HG02571 (cell line): ENCODE measurements around the gene TCF25.
"Not testable (repeated sequence)": the region's sequence is repeated elsewhere in the genome, so short reads cannot be mapped to it uniquely, and the experiment has no call there.

Experiments
- ATAC-seq: cut with Tn5 transposase; IDR thresholded peaks from one replicate; pipeline ENCODE4 v1.9.1; 2021; ENCODE audit warnings: mild to moderate bottlenecking, moderate library complexity; ENCODE audit not compliant: unreplicated experiment

The TCF25 gene

GRCh38 chr16:89902980-89903379 is 29.6 kb downstream of the TCF25 start:
- no peak for ATAC-seq

- no peak for ATAC-seq
These were observed 30.6 kb downstream of the TCF25 start for GRCh38 chr16:89903908-89904515.

DNA sequence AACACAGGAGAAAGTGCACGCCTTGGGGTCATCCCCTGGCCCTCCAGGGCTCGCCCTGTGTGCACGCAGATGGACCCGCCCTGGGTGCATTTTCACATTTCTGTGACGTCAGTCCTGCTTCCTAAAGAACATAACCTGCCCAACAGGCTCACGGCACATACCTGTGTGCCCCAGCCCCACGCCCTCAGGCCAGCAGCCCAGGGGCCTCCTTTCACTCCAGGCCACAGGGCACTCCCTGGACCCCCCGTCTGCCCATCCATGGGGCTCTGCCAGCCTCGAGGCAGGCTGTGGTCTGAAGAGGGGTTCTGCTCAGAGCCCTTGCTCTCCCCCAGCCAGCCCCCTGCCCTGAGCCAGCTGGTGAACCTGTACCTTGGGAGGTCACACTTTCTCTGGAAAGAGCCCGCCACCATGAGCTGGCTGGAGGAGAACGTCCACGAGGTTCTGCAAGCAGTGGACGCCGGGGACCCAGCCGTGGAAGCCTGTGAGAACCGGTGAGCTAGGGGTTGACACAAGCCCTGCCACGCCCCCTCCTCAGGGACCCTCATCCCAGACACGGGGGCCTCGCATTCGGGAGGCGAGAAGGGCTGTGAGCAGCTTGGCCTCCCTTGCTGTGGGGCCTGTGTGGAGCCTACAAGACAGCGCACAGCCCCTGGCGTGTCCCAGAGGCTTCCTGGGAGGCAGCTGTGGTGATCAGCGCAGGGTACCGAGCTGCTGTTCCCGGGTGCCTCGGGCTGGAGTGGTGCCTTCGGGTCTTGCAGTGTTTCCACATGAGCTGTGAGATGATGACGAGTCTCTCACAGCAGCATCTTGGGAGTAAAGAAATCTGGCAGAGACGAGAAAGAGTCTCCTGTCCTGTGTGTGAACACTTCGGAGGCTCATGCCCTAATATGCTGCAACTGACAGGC is 31.5 kb downstream of the TCF25 start:
- ATAC-seq: no peak

DNA sequence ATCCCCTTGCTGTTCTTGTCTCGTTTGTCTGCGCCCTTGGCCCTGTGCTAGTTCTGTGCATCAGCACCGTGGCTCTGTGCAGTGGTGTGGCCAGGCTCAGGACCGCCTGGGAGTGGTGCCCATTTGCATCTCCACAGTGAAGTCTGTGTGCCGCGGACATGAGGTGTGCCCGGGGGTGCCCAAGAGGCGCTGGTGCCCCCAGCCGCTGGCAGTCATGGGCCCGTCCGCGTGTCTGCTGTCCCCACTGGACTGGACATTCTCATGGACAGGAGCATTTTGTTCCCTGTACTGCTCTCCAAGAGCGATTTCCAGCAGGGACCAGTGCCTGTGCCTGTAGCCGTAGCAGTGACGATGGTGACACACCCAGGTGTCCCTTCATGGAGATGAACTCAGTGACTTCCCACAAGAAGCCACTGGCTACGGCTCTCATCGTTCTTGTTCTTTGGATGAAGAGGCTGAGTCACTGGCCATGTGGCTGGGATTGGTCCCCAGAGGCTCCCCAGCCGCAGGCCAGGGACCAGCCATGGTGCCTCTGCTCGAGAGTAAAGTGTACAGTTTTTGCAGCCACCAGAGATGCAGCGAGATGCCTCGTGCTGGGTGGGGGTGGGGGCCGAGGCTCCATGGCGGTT is 32.2 kb downstream of the TCF25 start:
- no peak for ATAC-seq

- ATAC-seq: no peak
These were observed 33.0 kb downstream of the TCF25 start for GRCh38 chr16:89906140-89907025.

- no peak for ATAC-seq
These were observed 33.8 kb downstream of the TCF25 start for GRCh38 chr16:89907055-89907814.

- no peak for ATAC-seq
These were observed 34.8 kb downstream of the TCF25 start for GRCh38 chr16:89908236-89908635.

DNA sequence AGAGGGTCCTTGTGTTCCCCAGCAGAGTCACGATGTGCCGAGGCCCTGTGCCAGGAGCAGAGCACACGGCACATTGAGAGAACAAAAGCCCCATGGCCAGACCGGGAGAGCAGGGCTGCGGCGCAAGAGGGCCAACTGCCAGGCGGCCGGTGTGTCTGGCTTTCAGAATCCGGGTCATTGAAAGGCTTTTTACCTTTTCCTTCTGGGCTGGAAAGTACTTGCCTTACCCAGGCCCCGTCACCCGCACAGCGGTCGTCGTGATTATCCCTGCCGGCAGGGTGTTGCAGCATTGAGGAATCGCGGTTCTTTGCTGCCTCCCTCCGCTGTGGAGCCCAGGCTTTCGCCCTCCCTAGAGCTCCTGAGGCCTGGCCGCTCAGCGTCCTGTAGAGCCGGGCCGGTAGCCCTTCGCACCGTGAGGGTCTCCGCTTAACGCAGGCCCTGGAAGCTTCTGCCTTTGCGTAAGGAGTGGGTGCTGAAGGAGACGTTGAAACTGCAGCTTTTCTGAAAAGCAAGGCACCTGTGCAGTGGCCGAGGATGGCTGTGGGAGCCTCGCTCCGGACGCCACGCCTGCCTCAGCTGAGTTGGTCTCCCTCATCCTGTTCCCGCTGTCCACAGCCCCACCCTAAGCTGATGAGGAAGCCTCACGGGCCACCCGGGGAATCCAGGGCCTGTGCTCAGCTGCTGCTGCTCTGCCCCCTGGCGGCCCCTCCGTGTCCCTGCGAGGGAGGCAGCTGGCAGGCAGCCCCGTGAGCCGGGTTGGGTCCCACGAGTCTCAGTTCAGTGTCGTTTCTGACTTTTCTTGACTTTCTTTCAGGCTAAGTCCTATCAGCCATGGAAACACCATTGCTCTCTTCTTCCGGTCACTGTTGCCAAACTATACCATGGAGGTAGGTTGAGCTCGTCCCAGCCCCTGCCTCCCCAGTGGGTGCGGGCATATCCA is 36.7 kb downstream of the TCF25 start:
- ATAC-seq: no peak

DNA sequence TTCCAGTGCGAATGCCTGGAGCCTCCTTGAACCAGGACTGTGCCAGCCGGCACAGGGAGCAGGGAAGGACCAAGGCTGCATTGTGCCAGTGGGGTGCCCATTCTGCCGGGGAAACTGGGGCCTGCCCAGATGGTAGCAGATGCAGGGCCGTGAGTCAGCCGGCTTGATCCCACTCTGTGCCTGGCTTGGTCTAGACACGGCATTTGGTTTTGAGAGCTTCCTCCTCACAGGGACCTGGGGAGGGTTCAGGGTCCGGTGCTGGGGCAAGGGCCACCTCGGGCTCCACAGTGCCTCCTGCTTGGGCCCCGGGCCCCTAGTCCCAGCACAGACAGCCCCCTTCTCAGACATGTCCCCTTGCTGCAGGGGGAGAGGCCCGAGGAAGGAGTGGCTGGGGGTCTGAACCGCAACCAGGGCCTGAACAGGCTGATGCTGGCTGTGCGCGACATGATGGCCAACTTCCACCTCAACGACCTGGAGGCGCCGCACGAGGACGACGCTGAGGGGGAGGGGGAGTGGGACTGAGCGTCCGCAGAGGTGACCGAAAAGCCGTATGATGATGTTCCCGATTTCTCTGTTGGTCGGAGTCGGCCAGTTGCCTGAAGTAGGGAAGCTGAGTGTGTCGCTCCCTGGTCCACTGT is 37.4 kb downstream of the TCF25 start:
- ATAC-seq: no peak

GRCh38 chr16:89911375-89911774 is 38.0 kb downstream of the TCF25 start:
- ATAC-seq: no peak

DNA sequence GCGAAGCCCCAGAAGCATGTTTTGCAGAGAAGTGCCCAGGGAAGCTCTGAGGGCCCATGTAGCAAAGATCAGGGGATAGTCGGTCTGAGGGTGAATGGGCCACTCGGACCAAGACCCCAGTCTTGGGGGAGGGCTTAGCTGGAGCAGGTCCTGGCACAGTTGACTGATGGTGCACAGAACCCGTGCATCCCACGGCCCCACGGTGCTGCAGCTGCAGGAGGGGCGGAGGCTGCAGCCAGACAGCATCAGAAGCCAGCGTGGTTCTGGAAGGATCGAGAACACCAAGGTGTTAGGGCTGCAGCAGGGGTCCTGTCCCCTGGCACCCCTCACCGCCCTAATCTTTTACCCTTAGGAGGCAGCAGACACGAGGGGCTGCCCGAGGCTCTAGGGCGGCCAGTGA is 38.8 kb downstream of the TCF25 start:
- ATAC-seq: no peak

- no peak for ATAC-seq
These were observed 39.2 kb downstream of the TCF25 start for GRCh38 chr16:89912627-89913026.

GRCh38 chr16:89913408-89914387 is 40.3 kb downstream of the TCF25 start:
- ATAC-seq: no peak

GRCh38 chr16:89914642-89915285 is 41.4 kb downstream of the TCF25 start:
- not testable (repeated sequence) for ATAC-seq

DNA sequence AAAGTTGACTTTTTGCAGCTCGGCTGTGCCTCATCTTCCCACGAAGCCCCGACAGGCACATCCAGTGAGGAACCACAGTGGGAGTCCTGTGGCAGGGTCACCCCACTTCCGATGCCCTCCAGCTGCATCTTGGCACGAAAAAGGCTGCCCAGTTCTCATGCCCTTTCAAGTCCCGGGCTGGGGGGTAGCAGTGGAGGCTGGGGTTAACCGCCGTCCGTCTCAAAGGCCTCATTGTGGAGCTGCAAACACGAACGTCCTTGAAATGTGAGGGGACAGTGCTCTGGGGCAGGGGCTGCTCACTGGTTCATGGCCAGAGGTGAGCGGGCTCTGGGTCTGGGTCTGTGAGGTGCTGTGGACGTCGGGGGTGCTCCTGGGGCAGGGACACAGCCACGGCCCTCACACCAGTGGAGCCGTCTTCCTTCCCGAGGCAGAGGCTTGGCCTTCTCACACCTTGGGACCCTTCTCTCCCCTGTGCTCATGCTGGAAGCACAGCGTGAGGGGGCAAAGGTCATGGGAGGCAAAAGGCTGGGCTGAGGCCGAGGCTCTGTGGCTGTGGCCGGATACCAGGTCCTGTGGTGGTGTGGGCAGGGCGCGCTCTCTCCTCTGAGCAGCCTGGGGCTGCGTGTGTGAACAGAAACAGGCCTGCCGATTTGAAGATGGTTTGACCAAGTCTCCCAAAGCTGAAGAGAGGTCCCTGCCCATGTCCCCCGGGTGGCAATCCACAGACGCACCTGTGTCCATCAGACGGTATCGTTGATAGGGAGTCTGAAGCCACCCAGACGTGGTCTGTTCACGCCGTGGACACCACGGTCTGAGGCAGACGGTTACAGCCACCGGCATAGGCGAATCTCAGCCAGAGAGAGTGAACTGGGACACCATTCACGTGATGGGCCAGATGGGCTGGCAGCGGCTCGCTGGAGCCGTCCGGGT is 42.2 kb downstream of the TCF25 start:
- ATAC-seq: no peak
